ENCODE results near the gene TMEM87B.
A peak's percentile ranks its signal among the peaks of the same experiment; 100 is the strongest.
"Not testable (repeated sequence)": the region's sequence is repeated elsewhere in the genome, so short reads cannot be mapped to it uniquely, and the experiment has no call there.

Gene TMEM87B

DNA sequence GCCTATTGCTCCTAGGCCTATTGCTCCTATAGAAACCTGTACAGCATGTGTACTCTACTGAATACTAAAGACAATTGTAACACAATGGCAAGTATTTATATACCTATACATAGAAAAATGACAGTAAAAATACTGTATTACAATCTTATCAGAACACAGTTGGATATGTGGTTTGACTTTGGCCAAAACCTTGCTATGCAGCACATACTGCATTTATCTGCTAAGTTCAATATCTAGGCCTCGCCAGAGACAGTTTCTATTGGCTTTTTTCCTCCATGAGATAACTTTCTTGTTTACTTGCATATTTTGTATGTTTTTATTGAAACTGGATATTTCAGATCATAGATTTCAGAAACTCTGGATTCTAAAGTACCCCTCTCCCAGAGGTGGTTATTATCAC, 19.3 kb upstream of the TMEM87B start:
- TF ChIP-seq Cebpa-rat (IDR thresholded peaks at IDR 0.05) = no peak
- H3K4me1 ChIP-seq = peaks cover 0 to 84% (median 0%) of the 10 kb centered on the region in 10 experiments; a peak in 7 of 20 replicates
- H3K27me3 ChIP-seq = no peaks in the 10 kb centered on the region
- no peak overlapping the region for H3K4me3 ChIP-seq
- no peaks in the 10 kb centered on the region for H3K36me3 ChIP-seq
- H3K27ac ChIP-seq = peak overlapping the region in 2 of 11 experiments; percentile 5 to 94; a peak in 1 of 22 replicates
- H3K9ac ChIP-seq = no peak overlapping the region
- peaks cover 32 to 54% (median 43%) of the 10 kb centered on the region in 11 experiments for H3K9me3 ChIP-seq (replicated peaks in 1 of 11)
- H4K20me1 ChIP-seq = no peaks in the 10 kb centered on the region
- H3K4me2 ChIP-seq = peak overlapping the region in 2 of 11 experiments; percentile 49 to 62; a peak in 3 of 22 replicates

DNA sequence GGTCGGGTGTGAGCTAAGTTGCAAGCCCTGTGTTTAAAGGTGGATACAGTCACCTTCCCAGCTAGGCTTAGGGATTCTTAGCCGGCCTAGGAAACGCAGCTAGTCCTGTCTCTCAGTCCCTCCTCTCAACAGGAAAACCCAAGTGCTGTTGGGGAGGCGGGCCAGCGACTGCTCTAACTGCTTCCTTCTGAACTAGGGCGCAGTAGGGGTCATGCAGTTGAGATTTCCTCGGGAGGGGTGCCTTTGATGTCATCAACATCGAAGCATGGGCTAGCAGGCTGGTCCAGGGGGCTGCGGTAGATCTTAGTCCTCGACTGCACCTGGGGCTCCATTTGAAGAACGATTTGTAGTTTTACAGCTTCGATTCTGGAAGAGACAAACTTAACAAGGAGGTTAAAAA, 15.5 kb upstream of the TMEM87B start:
- not testable (repeated sequence) for H3K36me3 ChIP-seq, H3K9ac ChIP-seq, H3K4me3 ChIP-seq, H3K27ac ChIP-seq, H3K27me3 ChIP-seq, H4K20me1 ChIP-seq
- Histone ChIP-seq H3K4me1 (peaks cover 0 to 68% (median 0%) of the 10 kb centered on the region in 10 experiments; a peak in 6 of 20 replicates), H3K9me3 (replicated peaks in 1 of 11) (peaks cover 35 to 54% (median 45%) of the 10 kb centered on the region in 11 experiments), H3K4me2 (peak overlapping the region in 1 of 11 experiments; percentile 12; a peak in 1 of 22 replicates)

DNA sequence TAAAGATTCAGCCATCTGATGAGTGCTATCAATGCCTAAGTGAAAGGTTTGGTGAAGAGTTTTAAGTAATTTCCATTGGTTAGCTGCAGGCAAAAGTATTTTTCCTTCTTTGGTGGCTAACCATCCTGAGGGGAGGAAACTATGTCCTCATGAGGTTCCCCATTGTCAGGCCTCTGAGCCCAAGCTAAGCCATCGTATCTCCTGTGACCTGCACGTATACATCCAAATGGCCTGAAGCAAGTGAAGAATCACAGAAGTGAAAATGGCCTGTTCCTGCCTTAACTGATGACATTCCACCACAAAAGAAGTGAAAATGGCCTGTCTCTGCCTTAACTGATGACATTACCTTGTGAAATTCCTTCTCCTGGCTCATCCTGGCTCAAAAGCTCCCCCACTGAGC, 15.0 kb upstream of the TMEM87B start:
- H3K36me3 ChIP-seq, H3K27ac ChIP-seq, H4K20me1 ChIP-seq, H3K9ac ChIP-seq, H3K4me3 ChIP-seq, H3K27me3 ChIP-seq: not testable (repeated sequence)
- Histone ChIP-seq H3K4me1 (peaks cover 0 to 63% (median 0%) of the 10 kb centered on the region in 10 experiments; a peak in 5 of 20 replicates), H3K9me3 (replicated peaks in 1 of 11) (peaks cover 35 to 55% (median 45%) of the 10 kb centered on the region in 11 experiments), H3K4me2 (peak overlapping the region in 1 of 11 experiments; percentile 16; a peak in 1 of 22 replicates)

DNA sequence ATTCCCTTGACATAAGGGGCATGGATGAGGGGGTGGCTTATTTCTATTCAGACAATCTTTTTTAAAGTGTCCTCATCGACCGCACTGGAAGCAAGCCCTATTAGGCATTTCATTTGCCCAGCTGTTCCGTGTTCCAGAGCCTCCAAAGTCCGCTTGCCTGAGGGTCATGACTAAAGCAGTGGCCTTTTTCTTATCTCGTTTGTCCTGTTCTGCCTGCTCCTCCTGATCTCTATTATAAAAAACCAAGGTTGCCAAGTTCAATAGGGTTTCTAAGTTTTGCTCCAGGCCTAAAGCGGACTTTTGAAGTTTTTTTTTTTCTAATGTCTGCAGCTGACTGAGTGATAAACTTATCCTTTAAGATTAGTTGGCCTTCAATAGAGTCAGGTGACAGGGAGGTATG, 13.6 kb upstream of the TMEM87B start:
- peaks cover 0 to 58% (median 0%) of the 10 kb centered on the region in 10 experiments; a peak in 6 of 20 replicates for H3K4me1 ChIP-seq
- H3K4me3 ChIP-seq, H3K36me3 ChIP-seq, H3K27ac ChIP-seq, H3K4me2 ChIP-seq, H4K20me1 ChIP-seq, H3K27me3 ChIP-seq, H3K9ac ChIP-seq: not testable (repeated sequence)
- peaks cover 31 to 47% (median 40%) of the 10 kb centered on the region in 11 experiments; a peak in 21 of 22 replicates for H3K9me3 ChIP-seq (replicated peaks in 1 of 11)

DNA sequence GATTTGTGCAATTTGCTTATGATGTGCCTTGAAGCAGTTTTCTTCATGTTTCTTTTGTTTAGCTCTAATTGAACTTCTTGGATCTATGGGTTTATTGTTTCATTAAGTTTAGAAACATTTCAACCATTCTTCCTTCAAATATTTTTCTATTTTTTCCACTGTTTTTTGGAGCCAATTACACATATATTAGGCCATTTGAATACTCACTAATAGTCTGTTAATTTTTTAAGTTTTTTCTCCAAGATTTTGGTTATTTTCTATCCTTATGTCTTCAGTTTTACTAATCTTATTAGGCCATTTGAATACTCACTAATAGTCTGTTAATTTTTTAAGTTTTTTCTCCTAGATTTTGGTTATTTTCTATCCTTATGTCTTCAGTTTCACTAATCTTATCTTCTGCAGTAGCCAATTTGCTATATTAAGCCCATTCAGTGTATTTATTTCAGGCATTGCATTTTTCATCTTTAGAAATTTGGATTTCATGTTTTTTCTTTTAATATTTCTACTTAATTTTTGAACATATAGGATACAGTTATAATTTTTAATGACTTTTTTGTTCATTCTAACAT, 9.5 kb upstream of the TMEM87B start:
- Histone ChIP-seq H3K9me3 (replicated peaks in 1 of 11) (peaks cover 6 to 17% (median 10%) of the 10 kb centered on the region in 11 experiments; a peak in 17 of 22 replicates), H3K4me1 (peaks cover 0 to 63% (median 0%) of the 10 kb centered on the region in 10 experiments; a peak in 6 of 20 replicates), H3K27me3 (no peaks in the 10 kb centered on the region), H3K9ac (no peak overlapping the region), H3K4me2 (peak overlapping the region in 3 of 11 experiments; percentile 65 to 85 (median 69); a peak in 4 of 22 replicates), H3K27ac (peak overlapping the region in 2 of 11 experiments; percentile 42 to 43; a peak in 3 of 22 replicates), H3K4me3 (no peak overlapping the region), H3K36me3 (no peaks in the 10 kb centered on the region), H4K20me1 (no peaks in the 10 kb centered on the region)
- no peak for TF ChIP-seq Cebpa-rat (IDR thresholded peaks at IDR 0.05)

DNA sequence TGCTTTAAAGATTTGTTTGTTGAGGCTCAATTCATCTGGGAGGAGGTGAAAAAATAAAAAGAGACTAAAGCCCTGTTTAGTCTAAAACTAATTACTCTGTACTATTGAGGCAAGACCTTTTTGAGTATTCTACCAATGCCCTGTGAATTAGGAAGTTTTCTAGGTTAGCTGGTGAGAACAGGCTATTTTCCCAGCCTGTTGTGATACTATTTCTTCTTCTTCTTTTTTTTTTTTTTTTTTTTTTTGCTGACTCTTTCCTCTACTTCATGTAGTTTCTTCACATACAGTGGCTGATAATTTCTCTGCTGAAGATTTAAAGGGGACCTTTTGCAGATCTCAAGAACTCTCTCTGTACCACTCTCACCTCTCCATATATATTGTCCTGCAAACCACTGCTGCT, 8.8 kb upstream of the TMEM87B start:
- Histone ChIP-seq H3K4me3 (no peak overlapping the region), H3K9ac (peak overlapping the region in 3 of 11 experiments; percentile 13 to 51 (median 30); a peak in 4 of 22 replicates), H4K20me1 (no peaks in the 10 kb centered on the region), H3K36me3 (no peaks in the 10 kb centered on the region), H3K27ac (peak overlapping the region in 3 of 11 experiments; percentile 42 to 53 (median 43); a peak in 5 of 22 replicates), H3K9me3 (replicated peaks in 1 of 11) (peaks cover 6 to 17% (median 10%) of the 10 kb centered on the region in 11 experiments; a peak in 17 of 22 replicates), H3K4me1 (peaks cover 0 to 66% (median 0%) of the 10 kb centered on the region in 10 experiments; a peak in 6 of 20 replicates), H3K27me3 (no peaks in the 10 kb centered on the region), H3K4me2 (peak overlapping the region in 3 of 11 experiments; percentile 65 to 85 (median 69); a peak in 6 of 22 replicates)
- TF ChIP-seq Cebpa-rat (IDR thresholded peaks at IDR 0.05) = no peak

DNA sequence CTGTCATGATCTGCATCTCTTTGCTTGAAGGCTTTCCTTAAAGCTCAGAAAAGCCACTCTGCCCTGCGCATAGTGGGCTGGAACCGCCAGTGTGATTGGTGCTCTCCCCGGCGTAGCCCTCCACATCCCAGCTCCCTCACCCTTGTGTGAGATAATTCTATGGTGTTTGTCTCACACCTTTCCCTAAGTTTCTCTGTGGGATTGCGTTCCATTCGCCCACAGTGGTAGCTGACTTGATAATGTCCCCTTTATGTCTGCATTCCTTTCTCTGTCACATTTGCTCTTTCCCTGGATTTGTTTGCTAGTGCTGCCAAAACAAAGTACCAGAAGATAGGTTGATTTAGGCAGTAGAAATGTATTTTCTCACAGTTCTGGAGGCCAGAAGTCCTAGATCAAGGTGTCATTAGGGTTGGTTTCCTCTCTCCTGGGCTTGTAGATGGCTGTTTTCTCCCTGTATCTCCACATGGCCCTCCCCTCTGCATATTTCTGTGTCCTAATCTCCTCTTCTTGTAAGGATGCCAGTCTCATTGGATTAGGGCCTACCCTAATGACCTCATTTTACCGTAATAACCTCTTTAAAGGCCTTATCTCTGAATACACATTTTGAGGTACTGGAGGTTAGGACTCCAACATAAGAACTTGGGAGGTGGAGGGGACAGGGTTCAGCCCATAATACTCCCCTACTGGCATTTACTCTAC, 7.4 kb upstream of the TMEM87B start:
- H3K4me3 ChIP-seq = no peak overlapping the region
- no peaks in the 10 kb centered on the region for H3K36me3 ChIP-seq
- peak overlapping the region in 3 of 11 experiments; percentile 31 to 42 (median 37); a peak in 5 of 22 replicates for H3K27ac ChIP-seq
- no peaks in the 10 kb centered on the region for H3K27me3 ChIP-seq
- peaks cover 6 to 17% (median 10%) of the 10 kb centered on the region in 11 experiments; a peak in 17 of 22 replicates for H3K9me3 ChIP-seq (replicated peaks in 1 of 11)
- H4K20me1 ChIP-seq = no peaks in the 10 kb centered on the region
- peak overlapping the region in 3 of 11 experiments; percentile 44 to 58 (median 55); a peak in 4 of 22 replicates for H3K9ac ChIP-seq
- H3K4me2 ChIP-seq = peak overlapping the region in 3 of 11 experiments; percentile 65 to 85 (median 69); a peak in 6 of 22 replicates
- H3K4me1 ChIP-seq = peaks cover 0 to 75% (median 0%) of the 10 kb centered on the region in 10 experiments; a peak in 6 of 20 replicates
- no peak for TF ChIP-seq Cebpa-rat (IDR thresholded peaks at IDR 0.05)

DNA sequence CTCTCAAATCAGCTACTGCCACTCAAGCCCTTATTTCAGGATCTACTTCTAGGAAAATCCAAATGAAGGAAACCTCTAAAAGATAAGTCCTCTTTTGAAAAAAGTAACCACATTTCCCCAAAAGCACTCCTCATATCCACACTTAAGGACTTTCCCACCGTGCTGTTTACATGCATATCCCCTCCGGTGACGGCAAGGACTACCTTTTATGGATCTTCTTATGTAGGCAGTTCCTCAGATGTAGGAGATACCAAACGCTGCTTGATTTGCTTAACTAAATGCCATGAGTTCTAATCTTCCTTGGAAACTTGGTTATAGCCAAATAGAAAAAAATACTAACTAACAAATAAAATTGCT, 6.9 kb upstream of the TMEM87B start:
- Histone ChIP-seq H3K9me3 (replicated peaks in 1 of 11) (peaks cover 6 to 17% (median 10%) of the 10 kb centered on the region in 11 experiments; a peak in 17 of 22 replicates), H3K27ac (peak overlapping the region in 3 of 11 experiments; percentile 31 to 42 (median 37); a peak in 4 of 22 replicates), H4K20me1 (no peaks in the 10 kb centered on the region), H3K4me3 (no peak overlapping the region), H3K4me1 (peaks cover under 1 to 75% (median 3%) of the 10 kb centered on the region in 10 experiments; a peak in 17 of 20 replicates), H3K36me3 (no peaks in the 10 kb centered on the region), H3K27me3 (no peaks in the 10 kb centered on the region), H3K9ac (peak overlapping the region in 3 of 11 experiments; percentile 44 to 58 (median 55); a peak in 4 of 22 replicates), H3K4me2 (peak overlapping the region in 3 of 11 experiments; percentile 65 to 85 (median 69); a peak in 6 of 22 replicates)
- TF ChIP-seq Cebpa-rat (IDR thresholded peaks at IDR 0.05) = no peak

DNA sequence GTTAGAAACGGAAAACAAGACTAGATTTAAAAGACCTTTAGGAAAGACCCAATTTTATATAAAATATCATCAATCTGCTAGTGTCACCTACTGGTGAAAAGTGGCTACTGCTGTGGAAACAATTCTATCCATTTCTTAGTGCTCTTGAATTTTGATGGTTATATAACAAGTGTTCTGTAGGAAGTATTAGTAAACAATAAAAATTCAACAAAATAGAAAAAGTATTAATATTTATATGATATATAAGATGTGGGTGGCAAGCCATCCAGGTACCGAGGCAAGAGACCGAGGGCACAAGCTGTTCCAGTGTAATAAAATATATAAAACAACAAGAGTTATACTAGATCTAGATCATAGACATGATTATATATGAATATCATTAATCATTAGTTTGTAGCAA, 6.2 kb upstream of the TMEM87B start:
- TF ChIP-seq Cebpa-rat (IDR thresholded peaks at IDR 0.05) = no peak
- H3K27me3 ChIP-seq = no peaks in the 10 kb centered on the region
- no peak overlapping the region for H3K9ac ChIP-seq
- peak overlapping the region in 3 of 11 experiments; percentile 65 to 85 (median 69); a peak in 3 of 22 replicates for H3K4me2 ChIP-seq
- no peaks in the 10 kb centered on the region for H4K20me1 ChIP-seq
- no peak overlapping the region for H3K27ac ChIP-seq
- no peak overlapping the region for H3K4me3 ChIP-seq
- no peaks in the 10 kb centered on the region for H3K36me3 ChIP-seq
- H3K4me1 ChIP-seq = peaks cover 7 to 75% (median 10%) of the 10 kb centered on the region in 10 experiments
- H3K9me3 ChIP-seq (replicated peaks in 1 of 11) = peaks cover 6 to 17% (median 10%) of the 10 kb centered on the region in 11 experiments; a peak in 17 of 22 replicates
